AG10803 (cell line): Measurements from ENCODE around the gene CCND1.
"Not testable (repeated sequence)": the region's sequence is repeated elsewhere in the genome, so short reads cannot be mapped to it uniquely, and the experiment has no call there.

Source experiments
- DNase-seq: peaks from one replicate; pipeline ENCODE4 v3.0.0; 2010; ENCODE audit warnings: low read depth
- H3K4me3 ChIP-seq: 2 replicates; pipeline ENCODE4 v1.5.1; 2011; ENCODE audit warnings: mild to moderate bottlenecking, low read length, control low read depth
- TF ChIP-seq, protein P1 (sequence below): conservative IDR thresholded peaks from 2 replicates; pipeline ENCODE4 v1.5.1; 2011; ENCODE audit warnings: mild to moderate bottlenecking, low read length, control low read depth, inconsistent platforms

The CCND1 gene

DNA sequence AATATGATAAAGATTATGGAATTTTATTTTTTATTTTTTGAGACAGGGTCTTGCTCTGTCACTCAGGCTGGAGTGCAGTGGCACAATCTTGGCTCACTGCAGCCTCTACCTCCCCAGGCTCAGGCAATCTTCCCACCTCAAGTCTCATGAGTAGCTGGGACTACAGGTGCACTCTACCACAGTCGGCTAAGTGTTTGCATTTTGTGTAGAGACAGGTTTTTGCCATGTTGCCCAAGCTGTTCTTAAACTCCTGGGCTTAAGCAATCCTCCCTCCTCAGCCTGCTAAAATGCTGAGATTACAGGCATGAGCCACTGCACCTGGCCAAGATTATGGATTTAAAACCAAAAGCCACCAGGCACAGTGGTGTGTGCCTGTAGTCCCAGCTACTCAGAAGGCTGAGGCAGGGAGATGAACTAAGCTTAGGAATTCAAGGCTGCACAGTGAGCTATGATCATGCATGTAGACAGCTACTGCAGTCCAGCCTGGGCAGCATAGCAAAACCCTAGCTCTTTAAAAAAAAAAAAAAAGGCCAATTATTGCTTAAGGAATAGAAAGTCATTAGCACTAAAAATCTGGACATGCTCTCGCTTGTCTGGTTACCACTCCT lies 20.2 kb upstream of the CCND1 start:
- TF ChIP-seq, protein P1, sequence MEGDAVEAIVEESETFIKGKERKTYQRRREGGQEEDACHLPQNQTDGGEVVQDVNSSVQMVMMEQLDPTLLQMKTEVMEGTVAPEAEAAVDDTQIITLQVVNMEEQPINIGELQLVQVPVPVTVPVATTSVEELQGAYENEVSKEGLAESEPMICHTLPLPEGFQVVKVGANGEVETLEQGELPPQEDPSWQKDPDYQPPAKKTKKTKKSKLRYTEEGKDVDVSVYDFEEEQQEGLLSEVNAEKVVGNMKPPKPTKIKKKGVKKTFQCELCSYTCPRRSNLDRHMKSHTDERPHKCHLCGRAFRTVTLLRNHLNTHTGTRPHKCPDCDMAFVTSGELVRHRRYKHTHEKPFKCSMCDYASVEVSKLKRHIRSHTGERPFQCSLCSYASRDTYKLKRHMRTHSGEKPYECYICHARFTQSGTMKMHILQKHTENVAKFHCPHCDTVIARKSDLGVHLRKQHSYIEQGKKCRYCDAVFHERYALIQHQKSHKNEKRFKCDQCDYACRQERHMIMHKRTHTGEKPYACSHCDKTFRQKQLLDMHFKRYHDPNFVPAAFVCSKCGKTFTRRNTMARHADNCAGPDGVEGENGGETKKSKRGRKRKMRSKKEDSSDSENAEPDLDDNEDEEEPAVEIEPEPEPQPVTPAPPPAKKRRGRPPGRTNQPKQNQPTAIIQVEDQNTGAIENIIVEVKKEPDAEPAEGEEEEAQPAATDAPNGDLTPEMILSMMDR: no peak
- DNase-seq: no peak
- no peak overlapping the region for H3K4me3 ChIP-seq

DNA sequence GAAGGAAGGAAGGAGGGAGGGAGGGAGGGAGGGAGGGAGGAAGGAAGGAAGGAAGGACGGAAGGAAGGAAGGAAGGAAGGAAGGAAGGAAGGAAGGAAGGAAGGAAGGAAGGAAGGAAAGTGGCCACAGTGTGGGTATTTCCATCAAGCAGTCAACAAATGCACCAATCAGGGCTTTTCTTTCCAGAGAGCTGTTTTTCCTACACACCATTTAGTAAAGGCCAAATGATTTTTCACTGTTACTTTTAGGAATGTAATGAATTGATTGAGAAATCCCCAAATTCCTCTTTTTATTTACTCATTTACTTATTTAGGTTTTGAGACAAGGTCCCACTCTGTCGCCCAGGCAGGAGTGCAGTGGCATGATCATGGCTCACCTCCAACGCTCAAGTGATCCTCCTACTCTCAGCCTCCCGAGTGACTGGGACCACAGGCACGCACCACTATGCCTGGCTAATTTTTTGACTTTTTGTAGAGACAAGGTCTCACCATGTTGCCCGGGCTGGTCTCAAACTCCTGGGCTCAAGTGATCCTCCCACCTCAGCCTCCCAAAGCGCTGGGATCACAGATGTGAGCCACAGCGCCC lies 18.8 kb upstream of the CCND1 start:
- not testable (repeated sequence) for DNase-seq

DNA sequence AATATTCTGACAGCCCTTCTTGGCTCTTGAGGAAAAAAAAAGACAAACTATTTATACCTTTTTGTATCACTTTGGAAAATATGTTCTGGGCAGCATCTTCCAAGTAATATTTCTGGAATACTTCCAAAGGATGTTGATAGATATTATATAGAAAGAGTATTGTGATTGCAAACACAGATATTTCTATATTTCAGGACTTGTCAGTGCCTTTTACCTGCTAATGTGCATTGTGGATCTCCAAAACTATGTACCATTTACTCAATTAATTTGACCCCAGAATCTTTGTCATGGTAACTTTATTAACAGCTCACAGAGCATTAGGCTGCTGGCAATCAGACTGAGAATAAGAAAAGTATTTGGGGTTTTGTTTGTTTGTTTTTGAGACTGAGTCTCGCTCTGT lies 16.7 kb upstream of the CCND1 start:
- TF ChIP-seq, protein P1: no peak
- H3K4me3 ChIP-seq: no peak overlapping the region
- no peak for DNase-seq

More for the DNA sequence above, 18.8 kb upstream of the CCND1 start:
- not testable (repeated sequence) for H3K4me3 ChIP-seq

DNA sequence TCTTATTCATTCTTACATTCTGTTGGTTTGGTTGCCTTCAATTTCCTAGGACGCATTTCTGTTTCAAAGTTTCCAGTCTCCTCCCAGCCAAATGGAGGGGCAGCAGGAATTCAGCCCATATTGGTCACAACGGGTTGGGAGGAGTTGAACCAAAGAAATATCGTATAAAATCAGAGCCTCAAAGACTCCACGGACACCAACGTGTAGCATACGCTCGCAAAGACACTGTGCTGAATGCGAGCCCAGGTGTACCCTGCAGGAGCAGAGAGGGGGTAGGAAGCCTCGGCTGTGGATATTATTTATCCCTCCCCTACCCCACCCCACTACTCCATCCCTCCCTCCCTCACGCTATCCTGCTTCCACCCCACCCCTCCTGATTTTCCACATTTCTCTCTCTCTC lies 15.5 kb upstream of the CCND1 start:
- no peak overlapping the region for H3K4me3 ChIP-seq
- TF ChIP-seq, protein P1: no peak
- DNase-seq: no peak

DNA sequence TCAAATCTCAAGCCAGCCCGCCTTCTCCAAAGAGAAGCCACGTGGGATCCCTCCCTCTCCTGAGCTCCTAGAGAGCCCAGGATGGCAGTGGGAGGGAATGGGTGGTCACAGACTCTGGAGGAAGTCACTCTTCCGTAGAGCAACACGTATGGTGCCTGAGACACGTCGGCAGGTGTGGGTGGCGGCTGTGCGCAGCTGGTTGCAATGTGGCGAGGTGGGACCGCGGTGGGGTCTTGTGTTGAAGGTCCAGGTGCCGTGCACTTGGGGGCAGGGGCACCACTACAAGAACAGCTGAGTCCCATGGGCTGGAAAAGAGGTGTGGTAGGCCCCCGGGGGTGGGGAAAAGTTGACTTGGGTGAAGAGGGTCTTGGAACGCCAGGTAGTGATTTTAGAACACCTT lies 13.4 kb upstream of the CCND1 start:
- TF ChIP-seq, protein P1: no peak
- no peak overlapping the region for H3K4me3 ChIP-seq
- DNase-seq: no peak

DNA sequence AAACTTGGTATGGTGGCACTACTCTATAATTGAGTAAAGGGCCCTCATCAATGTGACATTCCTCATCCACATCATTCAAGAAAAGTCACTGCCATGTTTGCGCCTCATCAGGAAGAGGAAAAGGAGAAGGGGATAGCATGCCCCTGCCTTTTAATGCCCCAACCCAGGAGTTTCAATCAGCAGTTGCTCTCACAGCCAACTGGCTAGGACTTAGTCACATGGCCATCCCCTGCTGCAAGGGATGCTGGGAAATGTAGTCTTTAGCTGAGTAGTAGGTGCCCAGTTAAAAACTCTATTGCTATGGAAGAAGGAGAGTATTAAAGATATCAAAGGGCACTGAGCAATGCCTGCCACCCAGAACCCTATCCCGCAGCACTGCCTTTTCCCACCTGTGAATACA lies 10.9 kb upstream of the CCND1 start:
- no peak overlapping the region for H3K4me3 ChIP-seq
- TF ChIP-seq, protein P1: no peak
- DNase-seq: no peak

DNA sequence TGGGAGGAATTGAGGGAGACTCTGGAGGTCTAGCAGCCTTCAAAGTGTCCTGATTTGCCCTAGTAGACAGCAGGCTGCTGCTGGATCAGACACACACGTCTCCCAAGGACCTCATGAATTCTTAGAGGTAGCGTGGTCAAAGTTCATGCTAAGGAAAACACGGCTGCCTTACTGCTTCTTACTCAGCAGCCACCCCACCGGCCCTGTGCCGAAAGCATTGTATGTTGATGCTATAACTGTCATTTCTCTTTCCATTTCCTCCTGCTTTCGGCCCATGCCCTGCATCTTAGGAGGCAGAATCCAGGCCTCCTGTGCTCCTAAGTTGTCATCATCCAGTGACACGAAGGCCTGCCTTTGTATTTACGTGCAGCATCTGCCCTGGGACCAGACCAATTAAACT lies 10.5 kb upstream of the CCND1 start:
- TF ChIP-seq, protein P1: no peak
- DNase-seq: no peak

DNA sequence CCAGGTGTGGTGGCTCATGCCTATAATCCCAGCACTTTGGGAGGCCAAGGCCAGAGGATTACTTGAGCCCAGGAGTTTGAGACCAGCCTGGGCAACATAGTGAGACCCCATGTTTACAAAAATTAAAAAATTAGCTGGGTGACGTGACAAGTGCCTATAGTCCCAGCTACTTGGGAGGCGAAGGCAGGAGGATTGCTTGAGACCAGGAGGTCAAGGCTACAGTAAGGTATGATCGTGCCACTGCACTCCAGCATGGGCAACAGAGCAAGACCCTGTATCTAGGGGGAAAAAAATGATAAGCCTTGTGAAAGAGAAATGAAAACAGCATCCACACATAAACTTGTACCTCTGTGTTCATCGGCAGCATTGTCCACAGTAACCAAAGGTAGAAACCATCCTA lies 8.1 kb upstream of the CCND1 start:
- DNase-seq: no peak
- no peak overlapping the region for H3K4me3 ChIP-seq
- TF ChIP-seq, protein P1: no peak

More for the DNA sequence above, 10.5 kb upstream of the CCND1 start:
- H3K4me3 ChIP-seq: no peak overlapping the region
